ENCODE results near the gene PRR5.

- TF ChIP-seq POLR2AphosphoS5 (IDR thresholded peaks at IDR 0.05) (no peak), CTCF (IDR thresholded peaks at IDR 0.05 in 8 of 11, conservative IDR thresholded peaks at IDR 0.05 in 3 of 11) (no peak), POLR2A (IDR thresholded peaks at IDR 0.05) (no peak)
Measured at GRCh38 chr22:44782363-44782963, 80.5 kb downstream of the PRR5 start.
